Heart left ventricle (tissue), 16 donors: ENCODE data around the gene WNK2. TPM values are rescaled to one million over a fixed set of nuclear protein-coding genes. Genes with fewer than 3 reads are reported as not detected.

ENCODE experiments used
- ATAC-seq, 4 donors: fragments of 200-7000 bp; cut with Tn5 transposase; one replicate each; pipeline ENCODE4 v1.9.1; 2020 to 2022; ENCODE audit warnings: moderate library complexity in 4 of 4, mild to moderate bottlenecking in 3 of 4, moderate number of reproducible peaks in 1 of 4
- DNase-seq, 5 donors: peaks; one replicate each; pipeline ENCODE4 v3.0.0-alpha.2; 2020
- H3K27ac ChIP-seq, 12 donors: fragments of 200-600 bp; sonication (generic) in 4 of 12; one replicate each; pipeline versions ENCODE4 v1.5.0 to v1.8.0; 2016 to 2022; ENCODE audit warnings: mild to moderate bottlenecking in 2 of 12
- H3K27me3 ChIP-seq, 9 donors: fragments of 200-600 bp; sonication (generic) in 2 of 9; one replicate each; pipeline versions ENCODE4 v1.5.1 to v1.8.0; 2016 to 2022; ENCODE audit warnings: mild to moderate bottlenecking in 3 of 9
- H3K36me3 ChIP-seq, 9 donors: fragments of 200-600 bp; sonication (generic) in 2 of 9; one replicate each; pipeline versions ENCODE4 v1.5.0 to v1.8.0; 2018 to 2022; ENCODE audit warnings: mild to moderate bottlenecking in 2 of 9
- H3K4me1 ChIP-seq, 12 donors: fragments of 200-600 bp; sonication (generic) in 4 of 12; one replicate each; pipeline versions ENCODE4 v1.5.0 to v1.8.0; 2016 to 2022; ENCODE audit warnings: mild to moderate bottlenecking in 3 of 12
- H3K4me3 ChIP-seq, 12 donors: fragments of 200-600 bp; sonication (generic) in 4 of 12; one replicate each; pipeline versions ENCODE4 v1.5.0 to v1.8.0; 2017 to 2022; ENCODE audit warnings: mild to moderate bottlenecking in 9 of 12, moderate library complexity in 4 of 12
- H3K9me3 ChIP-seq, 12 donors: fragments of 200-600 bp; sonication (generic) in 4 of 12; one replicate each; pipeline versions ENCODE4 v1.5.0 to v1.8.0; 2016 to 2022; ENCODE audit warnings: mild to moderate bottlenecking in 1 of 12
- POLR2A ChIP-seq, 2 donors: fragments of 450-650 bp; IDR thresholded peaks; one replicate each; pipeline ENCODE4 v1.6.1; 2017; ENCODE audit warnings: antibody characterized with exemption in 2 of 2, mild to moderate bottlenecking in 2 of 2, moderate library complexity in 2 of 2
- WGBS, 4 donors: extraction: QIAGEN DNeasy Blood & Tissue Kit in 2 of 4; methylation state at CpG; one replicate each; pipeline versions ENCODE4 v1.1.5 to v1.1.7; 2013 to 2018; 5-methylcytosine and 5-hydroxymethylcytosine counted together
- intact Hi-C, 10 donors: fragments of 100-400 bp; cut with DNase I; formaldehyde crosslinking; loops; one replicate each; pipeline versions ENCODE4 v1.11.1 to v1.14.2; 2022
- polyA plus RNA-seq, 2 donors: library from polyadenylated mRNA; stranded (reverse); fragments of 200-250 nt; gene quantifications; one replicate each; pipeline ENCODE4 v1.2.3, GENCODE V29; 2013
- total RNA-seq, 9 donors: library from RNA; depleted of rRNA in 2 of 9; stranded (reverse); fragments of >200 nt in 2 of 9; fragmentation: NEBNext Ultra II Directional in 3 of 9; extraction: Animal tissue kit (Norgen Biotek cat#: 25700) in 3 of 9; gene quantifications; one replicate each; pipeline versions ENCODE4 v1.1.0 to v1.2.4, GENCODE V29; 2016 to 2023
- TF ChIP-seq, protein P1 (sequence below), 12 donors: fragments of 200-600 bp; sonication (generic) in 4 of 12; IDR thresholded peaks; one replicate each; pipeline versions ENCODE4 v1.5.0 to v1.8.0; 2018 to 2022; ENCODE audit warnings: antibody characterized with exemption in 12 of 12, mild to moderate bottlenecking in 5 of 12
- donor health status: ischemic (EF 13 %, LVEDD 7.1; RV severe dilation, severe dysfunction).
- donor health status: healthy with polysubstance abuse.
- donor health status: DM: no; HTN: yes; CAD: no.
- donor health status: DM: no; HTN: no; CAD: no.
- donor health status: ischemic (EF 25% LVEDD 6.9; RV normal size, moderate dysfunction).
- donor health status: ischemic (EF 25% LVEDD 5.7; RV mildly dilated, moderate dysfunction).
- donor health status: healthy.
- donor health status: DM: yes; HTN: yes; CAD: no.
- donor health status: ischemic (EF 35%, LVEDD 5.7; RV mildly dilated, moderate dysfunction).
- donor health status: nonischemic (EF 11% LVEDD 7.7; RV severe dilation, severe dysfunction).
- donor health status: DM: yes; HTN: yes; CAD: no.
- donor health status: PGD.
- donor health status: ischemic (EF 29% LVEDD 5.4; RV normal size, mild dysfunction).
- donor health status: nonischemic (EF 23%, LVEDD 6.1; RV moderate dilation, normal function).

The WNK2 gene
- total and polyA plus RNA-seq, 11 donors, result 29.4 to 206 (median 112) TPM

DNA sequence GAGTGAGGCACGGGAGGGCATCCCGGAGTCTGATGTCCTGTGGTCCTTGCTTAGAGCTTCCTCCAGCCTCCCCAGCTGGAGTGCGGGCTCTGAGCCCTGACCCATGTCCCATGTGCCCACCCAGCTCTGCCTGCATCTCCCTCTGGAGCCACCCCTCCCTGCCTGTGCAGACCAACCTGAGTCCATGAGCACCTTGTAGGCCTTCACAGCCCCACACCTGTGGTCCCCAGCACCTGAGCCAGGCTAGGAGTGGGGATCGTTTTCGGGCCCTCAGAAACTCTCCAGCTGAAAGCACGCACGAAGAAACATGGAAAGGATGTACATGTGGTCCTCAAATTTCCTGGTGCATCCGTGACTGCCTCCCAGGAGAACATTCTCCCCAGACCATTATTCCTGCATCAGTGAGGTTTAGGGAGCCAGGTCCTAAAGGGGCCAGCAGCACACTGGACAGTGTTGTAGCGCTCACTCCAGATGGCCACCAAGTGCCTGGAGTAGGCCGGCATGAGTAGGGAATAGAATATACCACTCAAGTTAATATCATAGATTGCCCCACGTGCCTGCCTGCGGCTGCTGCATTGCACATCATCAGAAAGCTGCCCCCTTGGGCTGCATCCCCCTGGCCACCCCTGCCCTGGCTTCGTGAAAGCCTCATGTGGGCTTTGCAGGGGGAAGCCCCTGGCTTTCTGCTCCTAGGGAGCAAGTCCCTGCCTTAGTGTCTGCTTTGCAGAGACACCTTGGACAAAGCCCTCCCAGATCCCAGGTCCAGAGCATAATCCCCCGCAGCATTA lies 80.6 kb downstream of the WNK2 start:
- no peak overlapping the region for H3K27ac ChIP-seq

DNA sequence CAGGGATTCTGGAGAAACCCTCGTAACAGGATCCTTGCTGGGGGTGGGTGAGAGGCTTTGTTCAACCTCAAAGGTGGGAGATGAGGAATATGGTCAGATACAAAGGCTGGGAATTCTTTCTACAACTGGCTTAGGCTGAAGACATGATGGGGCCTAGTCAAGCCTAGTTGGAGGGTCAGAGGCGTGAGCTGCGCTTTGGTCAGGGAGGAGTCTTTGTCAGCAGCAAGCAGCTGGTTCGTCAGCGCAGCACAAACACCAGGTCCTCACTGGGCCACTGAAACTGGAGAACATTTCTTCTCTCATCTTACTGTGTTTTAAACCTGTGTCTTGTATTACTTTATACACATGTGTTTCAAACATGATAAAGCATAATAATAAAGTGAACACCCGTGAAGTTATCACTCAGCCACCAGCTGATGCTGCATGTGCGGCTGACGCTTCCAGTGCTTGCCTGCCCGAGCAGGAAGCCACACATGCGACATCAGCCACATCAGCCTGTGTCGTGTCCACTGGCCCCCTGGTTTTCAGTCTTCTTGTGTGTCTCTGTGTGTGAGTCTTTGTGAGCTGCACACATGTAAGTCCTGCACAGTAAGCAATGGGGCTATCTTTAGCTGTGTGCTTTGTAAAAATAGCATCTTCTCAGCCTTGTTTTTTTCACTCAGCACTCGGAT lies 81.5 kb downstream of the WNK2 start:
- peak overlapping the region in 1 of 12 donors; percentile 42 for H3K27ac ChIP-seq
- 59 to 66% (median 65%) methylated on average over 12 of the region's 12 CpGs for WGBS, 4 donors
- peaks cover 0 to 40% (median 17%) of the 10 kb centered on the region in 9 donors for H3K36me3 ChIP-seq
- TF ChIP-seq POLR2A (IDR thresholded peaks at IDR 0.05), result no peak
- TF ChIP-seq, protein P1, sequence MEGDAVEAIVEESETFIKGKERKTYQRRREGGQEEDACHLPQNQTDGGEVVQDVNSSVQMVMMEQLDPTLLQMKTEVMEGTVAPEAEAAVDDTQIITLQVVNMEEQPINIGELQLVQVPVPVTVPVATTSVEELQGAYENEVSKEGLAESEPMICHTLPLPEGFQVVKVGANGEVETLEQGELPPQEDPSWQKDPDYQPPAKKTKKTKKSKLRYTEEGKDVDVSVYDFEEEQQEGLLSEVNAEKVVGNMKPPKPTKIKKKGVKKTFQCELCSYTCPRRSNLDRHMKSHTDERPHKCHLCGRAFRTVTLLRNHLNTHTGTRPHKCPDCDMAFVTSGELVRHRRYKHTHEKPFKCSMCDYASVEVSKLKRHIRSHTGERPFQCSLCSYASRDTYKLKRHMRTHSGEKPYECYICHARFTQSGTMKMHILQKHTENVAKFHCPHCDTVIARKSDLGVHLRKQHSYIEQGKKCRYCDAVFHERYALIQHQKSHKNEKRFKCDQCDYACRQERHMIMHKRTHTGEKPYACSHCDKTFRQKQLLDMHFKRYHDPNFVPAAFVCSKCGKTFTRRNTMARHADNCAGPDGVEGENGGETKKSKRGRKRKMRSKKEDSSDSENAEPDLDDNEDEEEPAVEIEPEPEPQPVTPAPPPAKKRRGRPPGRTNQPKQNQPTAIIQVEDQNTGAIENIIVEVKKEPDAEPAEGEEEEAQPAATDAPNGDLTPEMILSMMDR (IDR thresholded peaks at IDR 0.05), result no peak
- peak in 1 of 4 donors; percentile 33 for ATAC-seq
- intact Hi-C loops, result no loop called here
- no peaks in the 10 kb centered on the region for H3K27me3 ChIP-seq
- H3K4me3 ChIP-seq, result no peak overlapping the region
- H3K9me3 ChIP-seq, result no peaks in the 10 kb centered on the region
- DNase-seq, result no peak
- H3K4me1 ChIP-seq, result peaks cover 0 to 23% (median 9%) of the 10 kb centered on the region in 12 donors

More for the DNA sequence above, 80.6 kb downstream of the WNK2 start:
- Histone ChIP-seq H3K27me3 (no peaks in the 10 kb centered on the region), H3K36me3 (peaks cover 0 to 33% (median 14%) of the 10 kb centered on the region in 9 donors), H3K4me1 (peaks cover 0 to 23% (median 9%) of the 10 kb centered on the region in 12 donors), H3K4me3 (no peak overlapping the region), H3K9me3 (no peaks in the 10 kb centered on the region)
- no peak for ATAC-seq
- 81 to 86% (median 83%) methylated on average over 13 to 14 of the region's 14 CpGs for WGBS, 4 donors
- TF ChIP-seq, protein P1 (IDR thresholded peaks at IDR 0.05), result no peak
- no peak for TF ChIP-seq POLR2A (IDR thresholded peaks at IDR 0.05)
- intact Hi-C loops, result no loop called here
- no peak for DNase-seq

DNA sequence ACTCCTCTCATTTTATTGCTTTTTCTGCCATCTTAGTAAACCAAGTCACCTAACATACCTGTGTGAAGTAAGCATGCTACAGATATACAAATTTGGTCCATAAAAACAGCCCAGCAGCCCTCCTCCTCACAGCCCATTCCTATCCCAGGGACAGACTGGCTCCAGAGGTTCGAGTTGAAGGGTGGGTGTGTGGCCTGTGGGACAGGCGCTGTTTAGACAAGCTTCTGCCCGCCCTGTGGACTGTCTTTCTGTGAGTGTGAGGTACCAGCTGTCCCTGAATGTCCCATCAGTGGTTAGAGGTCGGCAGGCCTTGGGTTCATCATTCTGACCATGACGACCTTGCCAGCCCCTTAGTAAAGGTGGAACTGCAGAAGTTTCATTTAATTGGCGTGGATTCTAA lies 82.0 kb downstream of the WNK2 start:
- no peak for DNase-seq
- H3K36me3 ChIP-seq, result peaks cover 0 to 46% (median 17%) of the 10 kb centered on the region in 9 donors
- H3K4me1 ChIP-seq, result peaks cover 0 to 23% (median 9%) of the 10 kb centered on the region in 12 donors
- H3K27me3 ChIP-seq, result peaks cover 0 to 2% (median 0%) of the 10 kb centered on the region in 9 donors
- intact Hi-C loops, result no loop called here
- no peak overlapping the region for H3K4me3 ChIP-seq
- TF ChIP-seq, protein P1 (IDR thresholded peaks at IDR 0.05), result no peak
- TF ChIP-seq POLR2A (IDR thresholded peaks at IDR 0.05), result no peak
- H3K9me3 ChIP-seq, result no peaks in the 10 kb centered on the region
- 67 to 78% (median 71%) methylated on average over 6 of the region's 6 CpGs for WGBS, 4 donors
- ATAC-seq, result no peak
- H3K27ac ChIP-seq, result peak overlapping the region in 2 of 12 donors; percentile 0 to 42

DNA sequence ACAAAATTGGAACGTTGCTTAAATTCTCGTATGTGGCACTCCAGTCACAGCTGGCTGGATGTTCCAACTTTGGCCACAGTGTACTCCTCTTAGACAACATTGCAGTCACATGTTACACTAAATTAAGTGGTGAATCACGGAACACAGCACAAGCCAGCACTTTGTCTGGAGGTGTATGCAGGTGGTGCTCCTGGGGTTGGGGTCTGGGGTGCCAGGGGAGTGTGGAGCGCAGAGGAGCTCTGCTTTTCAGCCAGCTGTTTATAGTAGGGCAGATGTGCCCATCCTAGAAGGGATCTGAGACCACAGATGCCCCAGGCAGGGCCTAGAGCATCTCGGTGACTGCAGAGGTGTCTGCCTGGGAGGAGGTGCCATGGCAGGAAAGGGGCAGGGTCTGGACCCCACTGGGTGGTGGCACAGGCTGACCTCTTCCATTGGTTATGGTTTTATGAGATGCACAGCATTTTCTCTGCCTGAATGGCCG lies 82.6 kb downstream of the WNK2 start:
- peaks cover 0 to 4% (median 0%) of the 10 kb centered on the region in 12 donors for H3K9me3 ChIP-seq
- TF ChIP-seq, protein P1 (IDR thresholded peaks at IDR 0.05), result no peak
- TF ChIP-seq POLR2A (IDR thresholded peaks at IDR 0.05), result no peak
- H3K4me3 ChIP-seq, result no peak overlapping the region
- peaks cover 0 to 3% (median 0%) of the 10 kb centered on the region in 9 donors for H3K27me3 ChIP-seq
- WGBS, 4 donors, result 61 to 76% (median 69%) methylated on average over 4 to 6 of the region's 6 CpGs
- intact Hi-C loops, result no loop called here
- peak overlapping the region in 1 of 12 donors; percentile 0 for H3K27ac ChIP-seq
- peaks cover 0 to 51% (median 17%) of the 10 kb centered on the region in 9 donors for H3K36me3 ChIP-seq
- DNase-seq, result no peak
- ATAC-seq, result peak in 1 of 4 donors; percentile 34
- peaks cover 0 to 23% (median 9%) of the 10 kb centered on the region in 12 donors for H3K4me1 ChIP-seq
